Fibroblast of skin of left quadriceps (primary cell): Measurements from ENCODE around the gene CFLAR.

ENCODE experiments used
- DNase-seq, 2 experiments: peaks; one replicate each; pipeline ENCODE4 v3.0.0-alpha.2; 2013; ENCODE audit warnings: low read depth in 2 of 2

Gene CFLAR

DNA sequence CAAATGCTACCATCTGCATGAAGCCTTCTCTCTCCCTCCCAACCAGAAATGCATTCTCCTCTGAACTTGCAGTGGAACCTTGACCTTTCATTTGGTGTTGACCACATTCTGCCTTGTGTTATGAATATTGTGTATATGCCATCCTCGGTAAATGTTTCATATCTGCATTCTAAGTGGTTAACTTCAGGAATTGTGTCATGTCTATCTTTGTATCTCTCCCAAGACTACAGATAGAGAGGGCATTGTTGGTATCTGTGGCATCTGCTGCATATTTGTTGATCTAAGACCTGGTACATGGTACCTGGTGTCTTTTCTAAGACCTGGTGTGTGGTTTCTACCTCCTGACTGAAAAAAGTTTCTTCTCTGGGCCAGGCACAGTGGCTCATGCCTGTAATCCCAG, 101.0 kb downstream of the CFLAR start:
- DNase-seq = no peak

- no peak for DNase-seq
Measured at GRCh38 chr2:201218780-201219179, 102.8 kb downstream of the CFLAR start.

DNA sequence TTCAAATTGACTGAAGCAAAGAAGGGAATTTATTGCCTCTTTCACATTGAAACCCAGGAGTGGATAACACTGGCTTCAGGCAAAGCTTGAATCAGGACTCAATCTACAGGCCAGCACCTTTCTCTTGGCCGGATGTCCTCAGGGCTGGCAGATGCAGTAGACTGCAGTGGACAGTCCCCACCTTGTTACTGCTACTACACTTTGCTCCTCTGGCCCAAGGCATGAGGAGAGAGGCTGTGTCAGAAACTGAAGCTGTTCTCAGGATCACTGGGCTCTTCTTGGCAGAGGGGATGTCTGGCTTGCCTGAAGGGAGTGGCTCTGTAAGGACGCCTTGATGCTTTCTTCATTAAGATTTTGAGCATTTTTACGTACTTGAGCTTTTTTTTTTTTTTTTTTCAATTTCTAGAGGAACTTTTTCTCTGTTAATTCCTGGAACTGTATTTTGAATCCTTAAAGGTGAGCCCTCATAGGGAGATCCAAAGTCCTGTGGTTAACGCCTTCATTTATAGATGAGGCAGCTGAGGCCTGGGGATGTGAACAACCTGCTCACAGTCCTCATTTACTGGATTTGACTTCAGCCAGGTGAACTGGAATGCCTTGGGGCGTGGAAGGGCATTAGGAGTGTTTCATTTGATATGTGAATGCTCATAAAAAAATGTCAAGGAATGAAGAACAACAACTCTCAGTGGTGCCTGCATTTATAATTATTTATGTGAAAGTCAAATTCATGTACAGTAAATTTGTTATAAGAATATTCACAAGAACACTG, 103.5 kb downstream of the CFLAR start:
- no peak for DNase-seq

GRCh38 chr2:201220102-201220570, 104.2 kb downstream of the CFLAR start:
- no peak for DNase-seq

DNA sequence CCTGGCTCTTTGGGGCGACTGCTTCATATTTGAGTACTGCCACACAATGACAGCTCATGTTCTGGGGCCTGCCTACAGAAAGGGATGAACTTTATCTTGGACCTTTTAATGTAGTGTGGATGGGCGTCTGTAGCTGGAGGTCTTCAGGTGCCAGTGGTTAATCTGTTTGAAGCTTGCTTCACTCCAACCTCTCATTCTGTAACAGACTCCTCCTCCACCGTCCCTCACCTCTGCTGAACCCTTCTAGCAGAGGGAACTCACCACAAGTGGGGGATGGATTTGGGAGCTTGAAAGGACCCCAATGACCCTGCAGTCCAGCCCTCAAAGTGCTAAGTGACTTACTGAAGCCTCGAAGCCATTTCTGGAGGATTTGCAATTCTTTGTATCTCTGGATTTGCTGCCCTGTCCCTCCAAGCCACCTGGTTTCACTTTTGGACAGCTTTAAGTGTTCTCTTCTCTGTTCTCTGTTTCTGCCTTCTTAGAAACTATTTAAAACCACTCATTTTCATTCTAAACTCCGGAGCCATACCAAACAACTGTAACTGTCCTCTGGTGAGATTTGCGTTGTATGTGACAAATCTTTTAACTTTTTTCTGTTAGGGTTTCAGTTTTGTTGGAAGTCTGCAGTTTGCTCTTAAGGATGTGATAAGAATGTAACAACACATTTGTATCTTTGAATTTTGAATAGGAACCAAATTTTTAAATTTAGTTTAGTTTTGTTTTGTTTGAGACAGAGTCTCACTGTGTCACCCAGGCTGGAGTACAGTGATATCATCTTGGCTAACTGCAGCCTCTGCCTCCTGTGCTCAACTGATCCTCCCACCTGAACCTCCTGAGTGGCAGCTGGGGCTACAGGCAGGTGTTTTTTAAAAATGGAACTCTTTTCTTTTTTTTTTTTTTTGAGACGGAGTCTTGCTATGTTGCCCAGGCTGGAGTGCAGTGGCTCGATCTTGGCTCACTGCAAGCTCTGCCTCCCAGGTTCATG, 107.4 kb downstream of the CFLAR start:
- no peak for DNase-seq
